ENCODE data around the gene FLNC. TPM values are rescaled to one million over a fixed set of nuclear protein-coding genes. Genes with fewer than 3 reads are reported as not detected.

The FLNC gene
- total RNA-seq, 3 donors from 2014 or later, result 6.9 to 267 (median 15.0) TPM

DNA sequence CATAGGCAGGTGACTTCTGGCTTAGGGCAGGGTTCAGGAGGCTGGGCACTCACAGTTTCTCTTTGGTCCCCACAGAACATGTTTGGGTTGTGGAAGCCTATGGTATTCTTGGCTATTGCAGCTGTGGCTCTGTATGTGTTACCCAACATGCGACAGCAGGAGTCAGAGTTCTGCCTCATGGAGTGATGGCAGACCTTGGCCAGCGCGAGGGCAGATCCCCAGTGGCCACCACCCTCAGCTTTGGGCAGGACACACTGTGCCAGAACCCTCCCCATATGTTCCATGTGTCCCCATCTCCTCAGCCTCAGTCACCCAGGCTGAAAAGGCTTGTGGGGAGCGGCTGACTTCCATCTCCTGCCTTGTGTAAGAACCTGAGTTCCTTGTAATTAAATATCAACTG, 8.5 kb upstream of the FLNC start:
- DNase-seq (no peak), ATAC-seq (no peak)
- no peaks in the 10 kb centered on the region for H3K36me3 ChIP-seq (ENCODE audit: low read depth)
- H3K9me3 ChIP-seq, result no peaks in the 10 kb centered on the region
- intact Hi-C loops (cut with DNase I, micrococcal nuclease), result no loop called here
- H3K4me3 ChIP-seq, result no peak overlapping the region
- TF ChIP-seq, protein P1, sequence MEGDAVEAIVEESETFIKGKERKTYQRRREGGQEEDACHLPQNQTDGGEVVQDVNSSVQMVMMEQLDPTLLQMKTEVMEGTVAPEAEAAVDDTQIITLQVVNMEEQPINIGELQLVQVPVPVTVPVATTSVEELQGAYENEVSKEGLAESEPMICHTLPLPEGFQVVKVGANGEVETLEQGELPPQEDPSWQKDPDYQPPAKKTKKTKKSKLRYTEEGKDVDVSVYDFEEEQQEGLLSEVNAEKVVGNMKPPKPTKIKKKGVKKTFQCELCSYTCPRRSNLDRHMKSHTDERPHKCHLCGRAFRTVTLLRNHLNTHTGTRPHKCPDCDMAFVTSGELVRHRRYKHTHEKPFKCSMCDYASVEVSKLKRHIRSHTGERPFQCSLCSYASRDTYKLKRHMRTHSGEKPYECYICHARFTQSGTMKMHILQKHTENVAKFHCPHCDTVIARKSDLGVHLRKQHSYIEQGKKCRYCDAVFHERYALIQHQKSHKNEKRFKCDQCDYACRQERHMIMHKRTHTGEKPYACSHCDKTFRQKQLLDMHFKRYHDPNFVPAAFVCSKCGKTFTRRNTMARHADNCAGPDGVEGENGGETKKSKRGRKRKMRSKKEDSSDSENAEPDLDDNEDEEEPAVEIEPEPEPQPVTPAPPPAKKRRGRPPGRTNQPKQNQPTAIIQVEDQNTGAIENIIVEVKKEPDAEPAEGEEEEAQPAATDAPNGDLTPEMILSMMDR (IDR thresholded peaks at IDR 0.05), result no peak
- H3K4me1 ChIP-seq (ENCODE audit: low read depth), result no peaks in the 10 kb centered on the region

DNA sequence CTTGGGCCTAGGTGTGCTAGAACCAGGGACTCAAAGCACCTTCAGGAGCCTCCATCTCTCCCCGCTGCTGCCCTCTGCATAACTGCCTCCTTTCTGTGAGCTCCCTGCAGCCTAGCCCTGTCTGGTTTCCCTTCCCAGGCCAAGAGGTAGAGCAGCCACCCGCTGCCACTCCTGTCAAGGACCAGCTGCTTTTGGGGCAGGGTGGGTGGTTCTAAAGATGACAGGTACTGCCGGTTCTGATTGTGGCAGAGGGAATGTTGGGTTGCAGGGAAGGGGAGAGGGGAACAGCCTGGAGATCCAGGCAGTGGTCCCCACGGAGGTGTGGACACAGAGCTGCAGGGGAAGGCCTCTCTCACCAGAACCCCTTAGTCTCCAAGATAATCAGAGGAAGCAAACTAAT, 3.7 kb upstream of the FLNC start:
- intact Hi-C loops (cut with DNase I, micrococcal nuclease), result no loop called here
- TF ChIP-seq, protein P1 (IDR thresholded peaks at IDR 0.05), result no peak
- H3K4me1 ChIP-seq (ENCODE audit: low read depth), result peaks cover 10% of the 10 kb centered on the region
- ATAC-seq (no peak), DNase-seq (no peak)
- no peaks in the 10 kb centered on the region for H3K9me3 ChIP-seq
- no peak overlapping the region for H3K4me3 ChIP-seq
- H3K36me3 ChIP-seq (ENCODE audit: low read depth), result no peaks in the 10 kb centered on the region

DNA sequence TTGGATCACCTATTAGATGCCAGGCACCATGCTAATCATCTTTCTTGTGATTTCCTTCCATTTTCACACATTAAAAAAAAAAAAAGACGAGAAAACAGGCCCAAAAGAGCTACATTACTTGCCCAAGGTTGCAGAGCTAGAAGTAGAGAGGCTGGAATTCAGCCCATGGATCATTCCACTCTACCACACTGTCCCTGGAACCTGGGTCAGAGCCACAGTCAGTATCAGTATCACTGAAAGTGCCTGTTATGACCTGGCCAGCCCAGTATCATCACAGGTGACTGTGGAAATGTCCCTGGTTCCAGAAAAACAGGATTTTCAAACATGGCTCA, 3.3 kb upstream of the FLNC start:
- no peak for ATAC-seq
- DNase-seq, result no peak
- intact Hi-C loops (cut with DNase I, micrococcal nuclease), result no loop called here
- H3K4me1 ChIP-seq (ENCODE audit: low read depth), result peaks cover 10% of the 10 kb centered on the region
- no peaks in the 10 kb centered on the region for H3K36me3 ChIP-seq (ENCODE audit: low read depth)
- TF ChIP-seq, protein P1 (IDR thresholded peaks at IDR 0.05), result no peak
- H3K4me3 ChIP-seq, result no peak overlapping the region
- H3K9me3 ChIP-seq, result no peaks in the 10 kb centered on the region

DNA sequence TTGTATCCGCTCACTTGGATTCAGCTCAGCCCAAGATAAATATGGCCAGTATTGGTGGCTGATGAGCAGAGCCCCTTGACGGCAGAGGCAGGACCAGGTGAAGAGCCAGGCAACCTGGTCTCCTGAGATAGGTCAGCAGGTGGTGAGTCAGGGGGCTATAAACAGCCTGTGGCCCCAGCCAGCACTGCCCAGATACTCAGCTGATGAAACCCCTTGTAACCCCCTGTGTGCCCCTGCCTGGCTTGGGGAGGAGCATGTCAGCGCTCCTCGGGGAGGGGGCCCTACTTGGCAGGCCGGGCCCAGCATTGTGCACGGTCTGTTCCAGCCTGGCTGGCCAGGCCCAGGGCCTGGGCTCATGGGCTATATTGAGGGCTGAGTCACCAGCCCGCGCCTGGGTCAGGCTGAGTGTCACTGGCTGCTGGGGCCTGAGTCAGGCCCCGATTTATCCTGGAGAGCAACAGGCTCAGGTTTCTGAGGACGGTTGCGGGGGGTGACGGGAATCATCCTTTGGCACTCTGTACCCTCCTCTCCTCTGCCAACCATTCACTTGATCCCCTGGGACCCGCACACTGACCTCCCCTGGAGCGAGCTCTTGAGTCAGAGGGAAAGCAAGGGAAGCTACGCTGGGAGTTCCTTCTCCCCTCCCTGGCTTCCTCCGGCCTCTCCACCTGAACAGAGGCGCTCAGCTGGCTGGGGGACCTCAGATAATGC, 2.8 kb upstream of the FLNC start:
- DNase-seq, result no peak

DNA sequence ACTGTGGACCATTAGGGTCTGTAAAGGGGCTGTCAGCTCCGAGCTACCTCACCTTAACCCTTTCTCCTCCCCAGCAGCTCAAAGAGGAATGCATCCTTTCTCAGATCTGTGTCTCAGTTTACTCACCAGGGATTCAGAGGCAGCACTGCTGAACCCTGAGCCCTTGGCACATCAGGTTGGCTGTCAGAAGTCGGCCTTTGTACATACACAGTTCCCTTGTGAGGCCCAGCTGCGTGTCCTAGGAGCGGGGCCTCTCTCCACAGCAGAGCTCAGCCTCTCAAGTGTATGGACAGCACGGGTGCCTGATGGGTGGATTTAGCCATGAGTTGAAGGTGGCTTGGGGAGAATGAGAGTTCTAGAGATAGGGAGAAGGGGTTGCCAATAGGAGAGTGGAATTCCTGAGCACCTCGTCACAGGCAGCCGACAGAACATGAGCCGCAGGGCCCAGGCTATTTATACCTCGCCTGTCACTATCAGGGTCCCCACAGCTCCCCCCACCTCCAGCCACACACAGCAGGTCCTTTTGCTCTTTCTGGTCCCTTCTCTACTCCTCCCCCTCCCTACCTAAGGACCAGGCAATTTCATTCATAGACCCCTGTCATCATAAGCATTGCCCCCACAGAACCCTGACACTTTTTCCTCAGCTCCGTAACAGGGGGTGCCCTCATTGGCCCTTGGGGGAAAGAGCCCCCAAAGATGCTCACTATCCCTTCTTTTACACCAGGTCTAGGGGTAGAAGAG, 2.1 kb upstream of the FLNC start:
- ATAC-seq, result no peak

More for the DNA sequence above, 2.8 kb upstream of the FLNC start:
- Histone ChIP-seq H3K9me3 (no peaks in the 10 kb centered on the region), H3K4me1 (ENCODE audit: low read depth) (peaks cover 10% of the 10 kb centered on the region), H3K36me3 (ENCODE audit: low read depth) (no peaks in the 10 kb centered on the region), H3K4me3 (no peak overlapping the region)
- intact Hi-C loops (cut with DNase I, micrococcal nuclease), result no loop called here
- TF ChIP-seq, protein P1 (IDR thresholded peaks at IDR 0.05), result no peak
- peak; percentile 23 for ATAC-seq

More for the DNA sequence above, 2.1 kb upstream of the FLNC start:
- Histone ChIP-seq H3K9me3 (no peaks in the 10 kb centered on the region), H3K4me3 (no peak overlapping the region), H3K4me1 (ENCODE audit: low read depth) (peaks cover 13% of the 10 kb centered on the region), H3K36me3 (ENCODE audit: low read depth) (no peaks in the 10 kb centered on the region)
- TF ChIP-seq, protein P1 (IDR thresholded peaks at IDR 0.05), result no peak
- DNase-seq, result no peak
- intact Hi-C loops (cut with DNase I, micrococcal nuclease), result no loop called here
